Gastroesophageal sphincter (tissue), 4 donors: Measurements from ENCODE around the gene CYFIP1. TPM values are rescaled to one million over a fixed set of nuclear protein-coding genes. Genes with fewer than 3 reads are reported as not detected.

Experiments
- ATAC-seq: fragments of 150-250 bp; one replicate; pipeline ENCODE4 v1.9.1; 2016; ENCODE audit warnings: mild to moderate bottlenecking, moderate library complexity
- H3K27ac ChIP-seq, 4 donors: fragments of 200-600 bp; sonication (generic) in 3 of 4; 1 replicate in 3 of 4; 2 replicates in 1 of 4; pipeline ENCODE4 v1.5.1; 2016 to 2019
- H3K27me3 ChIP-seq: fragments of 200-600 bp; sonication (generic); one replicate; pipeline ENCODE4 v1.5.1; 2019
- H3K36me3 ChIP-seq, 2 donors: fragments of 200-600 bp; sonication (generic); one replicate each; pipeline ENCODE4 v1.5.1; 2019; ENCODE audit warnings: control low read depth in 1 of 2
- H3K4me1 ChIP-seq, 3 donors: fragments of 200-600 bp; sonication (generic); 1 replicate in 2 of 3; 2 replicates in 1 of 3; pipeline ENCODE4 v1.5.1; 2016 to 2019; ENCODE audit warnings: control low read depth in 2 of 3
- H3K4me3 ChIP-seq, 2 donors: fragments of 200-600 bp; sonication (generic); one replicate each; pipeline ENCODE4 v1.5.1; 2019; ENCODE audit warnings: mild to moderate bottlenecking in 1 of 2, moderate library complexity in 1 of 2
- H3K9me3 ChIP-seq, 3 donors: fragments of 200-600 bp; sonication (generic); one replicate each; pipeline ENCODE4 v1.5.1; 2017 to 2019; ENCODE audit warnings: control low read depth in 2 of 3
- EP300 ChIP-seq: sonication (generic); formaldehyde crosslinking; IDR thresholded peaks from one replicate; pipeline ENCODE4 v1.6.1; 2017; ENCODE audit warnings: antibody characterized with exemption, mild to moderate bottlenecking
- POLR2A ChIP-seq, 2 donors: fragments of 450-650 bp; IDR thresholded peaks; one replicate each; pipeline ENCODE4 v1.6.1; 2017; ENCODE audit warnings: antibody characterized with exemption in 2 of 2, mild to moderate bottlenecking in 2 of 2, moderate library complexity in 1 of 2
- POLR2AphosphoS5 ChIP-seq: sonication (generic); formaldehyde crosslinking; IDR thresholded peaks from one replicate; pipeline ENCODE4 v1.6.1; 2017; ENCODE audit warnings: antibody characterized with exemption
- WGBS, 2 donors: methylation state at CpG; one replicate each; pipeline ENCODE4 v1.1.5; 2018; ENCODE audit warnings: low coverage in 1 of 2; 5-methylcytosine and 5-hydroxymethylcytosine counted together
- total RNA-seq, 4 donors: library from RNA; depleted of rRNA; stranded (reverse); fragments of >200 nt; gene quantifications; one replicate each; pipeline ENCODE4 v1.1.0, GENCODE V29; 2016
- TF ChIP-seq, protein P1 (sequence below), 4 experiments: fragments of 200-600 bp in 2 of 4; fragments of 450-650 bp in 2 of 4; sonication (generic) in 1 of 4; IDR thresholded peaks; one replicate each; pipeline ENCODE4 v1.5.1; 2017 to 2019; ENCODE audit warnings: antibody characterized with exemption in 4 of 4, mild to moderate bottlenecking in 2 of 4, moderate library complexity in 2 of 4

Gene CYFIP1
- total RNA-seq, 4 donors from 2014 or later = 82.3 to 116 (median 101) TPM

DNA sequence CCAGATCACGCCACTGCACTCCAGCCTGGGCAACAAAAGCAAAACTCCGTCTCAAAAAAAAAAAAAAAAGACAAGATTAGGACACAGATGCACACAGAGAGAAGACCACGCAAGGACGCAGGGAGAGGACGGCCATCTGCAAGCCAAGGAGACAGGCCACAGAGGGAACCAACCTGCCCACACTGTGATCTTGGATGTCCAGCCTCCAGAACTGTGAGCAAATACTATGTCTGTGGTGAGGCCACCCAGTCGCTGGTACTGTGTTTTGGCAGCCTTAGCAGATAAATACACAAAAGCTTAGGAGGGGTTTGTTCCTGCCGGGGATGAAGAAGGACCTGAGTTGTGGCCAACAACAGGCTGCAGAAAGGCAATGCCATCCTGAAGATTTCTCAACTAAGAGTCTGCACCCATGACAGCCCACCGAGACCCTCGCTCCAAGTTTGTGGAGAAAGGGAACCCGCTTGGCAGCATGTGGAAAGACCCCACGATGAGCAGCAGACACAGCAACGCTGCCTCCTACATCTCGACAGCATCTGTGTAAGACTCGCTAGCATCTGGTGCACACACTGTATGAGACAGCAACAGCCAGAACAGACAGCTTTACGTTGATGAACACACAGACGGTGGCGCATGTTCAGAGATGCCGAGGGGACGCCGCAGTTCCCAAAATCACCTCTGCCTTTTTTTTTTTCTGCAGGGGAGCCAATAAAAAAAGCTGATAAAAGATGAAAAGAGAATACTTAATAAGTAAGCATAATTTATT lies 13.7 kb downstream of the CYFIP1 start:
- TF ChIP-seq POLR2A (IDR thresholded peaks at IDR 0.05) (no peak), EP300 (no peak), POLR2AphosphoS5 (no peak)
- TF ChIP-seq, protein P1, sequence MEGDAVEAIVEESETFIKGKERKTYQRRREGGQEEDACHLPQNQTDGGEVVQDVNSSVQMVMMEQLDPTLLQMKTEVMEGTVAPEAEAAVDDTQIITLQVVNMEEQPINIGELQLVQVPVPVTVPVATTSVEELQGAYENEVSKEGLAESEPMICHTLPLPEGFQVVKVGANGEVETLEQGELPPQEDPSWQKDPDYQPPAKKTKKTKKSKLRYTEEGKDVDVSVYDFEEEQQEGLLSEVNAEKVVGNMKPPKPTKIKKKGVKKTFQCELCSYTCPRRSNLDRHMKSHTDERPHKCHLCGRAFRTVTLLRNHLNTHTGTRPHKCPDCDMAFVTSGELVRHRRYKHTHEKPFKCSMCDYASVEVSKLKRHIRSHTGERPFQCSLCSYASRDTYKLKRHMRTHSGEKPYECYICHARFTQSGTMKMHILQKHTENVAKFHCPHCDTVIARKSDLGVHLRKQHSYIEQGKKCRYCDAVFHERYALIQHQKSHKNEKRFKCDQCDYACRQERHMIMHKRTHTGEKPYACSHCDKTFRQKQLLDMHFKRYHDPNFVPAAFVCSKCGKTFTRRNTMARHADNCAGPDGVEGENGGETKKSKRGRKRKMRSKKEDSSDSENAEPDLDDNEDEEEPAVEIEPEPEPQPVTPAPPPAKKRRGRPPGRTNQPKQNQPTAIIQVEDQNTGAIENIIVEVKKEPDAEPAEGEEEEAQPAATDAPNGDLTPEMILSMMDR (IDR thresholded peaks at IDR 0.05) = no peak
- no peaks in the 10 kb centered on the region for H3K27me3 ChIP-seq
- H3K9me3 ChIP-seq = no peaks in the 10 kb centered on the region
- no peak for ATAC-seq
- H3K36me3 ChIP-seq = no peaks in the 10 kb centered on the region
- WGBS, 2 donors = 80 to 100% methylated on average over 2 to 14 of the region's 20 CpGs
- H3K27ac ChIP-seq = no peak overlapping the region
- peaks cover 0 to 58% (median 14%) of the 10 kb centered on the region in 3 donors for H3K4me1 ChIP-seq
- H3K4me3 ChIP-seq = no peak overlapping the region

DNA sequence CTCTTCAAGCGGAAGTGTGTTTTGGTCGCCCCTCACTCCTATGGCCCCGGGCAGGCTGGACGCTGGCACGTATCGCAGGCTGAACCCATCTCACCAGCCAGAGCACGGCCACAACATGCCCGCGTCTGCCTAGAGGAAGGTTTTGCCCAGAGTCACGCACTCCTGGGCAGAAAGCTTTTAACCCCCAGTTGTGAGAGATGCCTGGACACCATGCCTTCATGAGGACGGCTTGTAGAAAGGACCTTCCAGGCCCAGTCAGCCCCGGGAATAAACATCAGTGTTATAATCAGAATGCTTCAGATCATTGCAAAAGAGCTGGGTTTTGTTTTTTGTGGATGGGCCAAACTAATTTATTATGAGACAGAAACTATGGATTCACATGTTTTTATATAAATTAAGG lies 16.5 kb downstream of the CYFIP1 start:
- peak; percentile 38 for ATAC-seq
- H3K36me3 ChIP-seq = no peaks in the 10 kb centered on the region
- no peaks in the 10 kb centered on the region for H3K27me3 ChIP-seq
- no peak overlapping the region for H3K4me3 ChIP-seq
- TF ChIP-seq POLR2A (IDR thresholded peaks at IDR 0.05) (no peak), POLR2AphosphoS5 (no peak), EP300 (no peak)
- TF ChIP-seq, protein P1 (IDR thresholded peaks at IDR 0.05) = no peak
- peak overlapping the region in 3 of 4 donors; percentile 69 to 81 (median 72) for H3K27ac ChIP-seq
- H3K4me1 ChIP-seq = peaks cover 0 to 86% (median 34%) of the 10 kb centered on the region in 3 donors
- WGBS, 2 donors = 60% methylated on average over 6 of the region's 12 CpGs; no CpG with 5 or more reads in 1 of the 2 donors
- H3K9me3 ChIP-seq = no peaks in the 10 kb centered on the region

DNA sequence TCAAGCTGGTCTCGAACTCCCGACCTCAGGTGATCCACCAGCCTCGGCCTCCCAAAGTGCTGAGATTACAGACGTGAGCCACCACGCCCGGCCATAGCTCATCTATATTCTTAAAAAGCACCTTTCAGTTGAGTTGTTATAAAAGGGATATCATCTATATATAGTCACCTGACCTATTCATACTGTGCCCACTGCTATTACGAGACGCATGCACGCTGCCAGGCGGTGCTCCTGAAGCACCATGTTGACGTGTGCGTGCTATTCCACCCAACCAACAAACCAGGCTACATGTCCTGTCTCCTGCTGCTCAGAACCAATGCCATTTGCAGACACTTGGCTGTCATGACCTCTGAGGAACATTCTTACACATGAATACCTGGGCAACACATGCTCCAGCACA lies 17.6 kb downstream of the CYFIP1 start:
- Histone ChIP-seq H3K36me3 (no peaks in the 10 kb centered on the region), H3K9me3 (no peaks in the 10 kb centered on the region), H3K27me3 (no peaks in the 10 kb centered on the region), H3K4me3 (no peak overlapping the region), H3K27ac (peak overlapping the region in 2 of 4 donors; percentile 62 to 81), H3K4me1 (peaks cover 0 to 83% (median 34%) of the 10 kb centered on the region in 3 donors)
- TF ChIP-seq POLR2A (IDR thresholded peaks at IDR 0.05) = no peak
- TF ChIP-seq, protein P1 (IDR thresholded peaks at IDR 0.05) = no peak
- no peak for TF ChIP-seq EP300
- no peak for TF ChIP-seq POLR2AphosphoS5
- WGBS, 2 donors = 97 to 98% methylated on average over 5 to 6 of the region's 12 CpGs
- no peak for ATAC-seq

DNA sequence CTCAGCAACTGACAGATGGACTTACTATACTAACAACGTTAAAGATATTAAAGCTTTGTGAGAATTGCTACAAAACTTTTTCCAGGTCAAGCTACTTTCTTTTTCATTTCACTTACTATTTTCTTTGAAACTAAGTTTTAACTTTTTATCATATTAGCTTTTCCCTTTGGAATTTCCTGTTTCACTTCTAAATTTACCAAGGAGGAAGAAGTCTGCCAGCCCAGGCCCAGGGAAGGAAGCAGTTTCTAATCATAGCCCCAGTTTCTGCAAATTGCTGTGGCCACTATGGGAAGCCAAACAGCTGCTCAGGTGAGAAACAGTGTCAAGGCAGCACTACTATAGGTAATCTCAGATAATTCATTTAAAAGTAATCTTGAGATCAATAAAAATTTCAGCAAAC lies 18.4 kb downstream of the CYFIP1 start:
- H3K9me3 ChIP-seq = no peaks in the 10 kb centered on the region
- ATAC-seq = no peak
- H3K27me3 ChIP-seq = no peaks in the 10 kb centered on the region
- peak overlapping the region in 3 of 4 donors; percentile 22 to 65 (median 62) for H3K27ac ChIP-seq
- 0% methylated on average over 1 of the region's 1 CpG for WGBS, 2 donors
- H3K4me1 ChIP-seq = peaks cover 0 to 84% (median 34%) of the 10 kb centered on the region in 3 donors
- H3K4me3 ChIP-seq = no peak overlapping the region
- H3K36me3 ChIP-seq = no peaks in the 10 kb centered on the region
- TF ChIP-seq, protein P1 (IDR thresholded peaks at IDR 0.05) = no peak
- TF ChIP-seq EP300 = no peak
- no peak for TF ChIP-seq POLR2AphosphoS5
- no peak for TF ChIP-seq POLR2A (IDR thresholded peaks at IDR 0.05)

DNA sequence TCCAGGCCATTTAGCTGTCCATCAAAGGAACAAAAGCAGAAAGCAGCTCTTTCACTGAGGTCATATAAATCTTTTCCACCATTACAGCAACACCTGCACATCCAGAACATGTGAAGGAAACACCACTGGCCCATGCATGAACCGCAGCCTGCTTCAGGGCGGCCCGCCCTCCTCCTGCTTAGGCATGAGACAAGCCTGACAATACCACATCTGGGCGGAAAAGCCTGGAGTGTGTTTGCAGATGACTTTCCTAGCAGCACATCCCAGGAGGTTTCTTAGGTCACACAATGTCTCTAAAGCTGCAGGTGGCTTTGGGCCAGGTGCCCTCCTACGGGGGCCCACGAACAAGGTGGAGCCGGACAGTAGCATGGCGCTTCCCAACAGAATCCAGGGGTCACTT lies 19.6 kb downstream of the CYFIP1 start:
- WGBS, 2 donors = 78 to 90% methylated on average over 2 to 4 of the region's 8 CpGs
- H3K27me3 ChIP-seq = no peaks in the 10 kb centered on the region
- ATAC-seq = no peak

More for the DNA sequence above, 19.6 kb downstream of the CYFIP1 start:
- no peaks in the 10 kb centered on the region for H3K9me3 ChIP-seq
- no peak overlapping the region for H3K4me3 ChIP-seq
- TF ChIP-seq EP300 (no peak), POLR2A (IDR thresholded peaks at IDR 0.05) (no peak), POLR2AphosphoS5 (no peak)
- TF ChIP-seq, protein P1 (IDR thresholded peaks at IDR 0.05) = no peak
- peak overlapping the region in 1 of 4 donors; percentile 43 for H3K27ac ChIP-seq
- H3K36me3 ChIP-seq = no peaks in the 10 kb centered on the region
- H3K4me1 ChIP-seq = peaks cover 0 to 93% (median 44%) of the 10 kb centered on the region in 3 donors
